Stimulated activated CD8-positive, alpha-beta memory T cell treated with anti-CD3 and anti-CD28 coated beads, Interleukin-7, amount 100 ng/mL, for 4 hours (primary cell): ENCODE measurements around the gene NINJ1.
"Not testable (repeated sequence)": the region's sequence is repeated elsewhere in the genome, so short reads cannot be mapped to it uniquely, and the experiment has no call there.

ENCODE experiments used
- DNase-seq, 2 donors: peaks; one replicate each; pipeline ENCODE4 v3.0.0-alpha.2; 2020; ENCODE audit warnings: low read depth in 2 of 2

Gene NINJ1

GRCh38 chr9:93119703-93119952 is 14.4 kb downstream of the NINJ1 start:
- DNase-seq: no peak

GRCh38 chr9:93118863-93119702 is 15.0 kb downstream of the NINJ1 start:
- no peak for DNase-seq

GRCh38 chr9:93117924-93118862 is 15.9 kb downstream of the NINJ1 start:
- DNase-seq: no peak

- DNase-seq: not testable (repeated sequence)
Measured at GRCh38 chr9:93117521-93117920, 16.5 kb downstream of the NINJ1 start.

- DNase-seq: no peak
Measured at GRCh38 chr9:93116072-93116961, 17.7 kb downstream of the NINJ1 start.

GRCh38 chr9:93115486-93116071 is 18.5 kb downstream of the NINJ1 start:
- DNase-seq: no peak

GRCh38 chr9:93114984-93115335 is 19.1 kb downstream of the NINJ1 start:
- no peak for DNase-seq

GRCh38 chr9:93114169-93114983 is 19.7 kb downstream of the NINJ1 start:
- no peak for DNase-seq

GRCh38 chr9:93112864-93113389 is 21.1 kb downstream of the NINJ1 start:
- DNase-seq: no peak

GRCh38 chr9:93112116-93112863 is 21.8 kb downstream of the NINJ1 start:
- DNase-seq: no peak

GRCh38 chr9:93111371-93112115 is 22.5 kb downstream of the NINJ1 start:
- DNase-seq: no peak

- no peak for DNase-seq
Measured at GRCh38 chr9:93111001-93111370, 23.1 kb downstream of the NINJ1 start.

- DNase-seq: no peak
Measured at GRCh38 chr9:93110311-93110855, 23.7 kb downstream of the NINJ1 start.

- DNase-seq: no peak
Measured at GRCh38 chr9:93108291-93109041, 25.6 kb downstream of the NINJ1 start.

GRCh38 chr9:93107825-93108161 is 26.3 kb downstream of the NINJ1 start:
- DNase-seq: no peak

GRCh38 chr9:93107151-93107824 is 26.8 kb downstream of the NINJ1 start:
- DNase-seq: no peak

GRCh38 chr9:93105620-93106019 is 28.4 kb downstream of the NINJ1 start:
- DNase-seq: no peak

GRCh38 chr9:93101086-93101485 is 33.0 kb downstream of the NINJ1 start:
- not testable (repeated sequence) for DNase-seq
